Osteocyte (in vitro differentiated cells): ENCODE measurements around the gene RHOV. TPM values are rescaled to one million over a fixed set of nuclear protein-coding genes. Genes with fewer than 3 reads are reported as not detected.
A peak's percentile ranks its signal among the peaks of the same experiment; 100 is the strongest.

Experiments
- DNase-seq: peaks from one replicate; pipeline ENCODE4 v3.0.0; 2021; ENCODE audit warnings: mixed read lengths; ENCODE audit not compliant: unreplicated experiment; ENCODE audit errors: extremely low spot score
- H3K27ac Mint-ChIP-seq: one replicate; pipeline ENCODE4 v1.8.0; 2021; ENCODE audit warnings: mild to moderate bottlenecking, mixed read lengths; ENCODE audit not compliant: unreplicated experiment
- H3K27me3 Mint-ChIP-seq: one replicate; pipeline ENCODE4 v1.8.0; 2021; ENCODE audit warnings: mixed read lengths; ENCODE audit not compliant: unreplicated experiment
- H3K36me3 Mint-ChIP-seq: one replicate; pipeline ENCODE4 v1.8.0; 2021; ENCODE audit warnings: mixed read lengths; ENCODE audit not compliant: unreplicated experiment
- H3K4me1 Mint-ChIP-seq: one replicate; pipeline ENCODE4 v1.8.0; 2021; ENCODE audit warnings: mixed read lengths; ENCODE audit not compliant: unreplicated experiment
- H3K4me3 Mint-ChIP-seq: one replicate; pipeline ENCODE4 v1.8.0; 2021; ENCODE audit warnings: mild to moderate bottlenecking, moderate library complexity, mixed read lengths; ENCODE audit not compliant: unreplicated experiment
- H3K9me3 Mint-ChIP-seq: one replicate; pipeline ENCODE4 v1.8.0; 2021; ENCODE audit warnings: mixed read lengths; ENCODE audit not compliant: unreplicated experiment
- total RNA-seq: library from RNA; stranded (reverse); gene quantifications from 2 replicates; pipeline ENCODE4 v1.2.1, GENCODE V29; 2021
- TF ChIP-seq, protein P1 (sequence below): fragments of 200-600 bp; sonication (generic); IDR thresholded peaks from 2 replicates; pipeline ENCODE4 v1.5.0; 2021; ENCODE audit warnings: antibody characterized with exemption, mild to moderate bottlenecking, moderate library complexity

The RHOV gene
- total RNA-seq, 1 donor from 2014 or later = 0.46 TPM

DNA sequence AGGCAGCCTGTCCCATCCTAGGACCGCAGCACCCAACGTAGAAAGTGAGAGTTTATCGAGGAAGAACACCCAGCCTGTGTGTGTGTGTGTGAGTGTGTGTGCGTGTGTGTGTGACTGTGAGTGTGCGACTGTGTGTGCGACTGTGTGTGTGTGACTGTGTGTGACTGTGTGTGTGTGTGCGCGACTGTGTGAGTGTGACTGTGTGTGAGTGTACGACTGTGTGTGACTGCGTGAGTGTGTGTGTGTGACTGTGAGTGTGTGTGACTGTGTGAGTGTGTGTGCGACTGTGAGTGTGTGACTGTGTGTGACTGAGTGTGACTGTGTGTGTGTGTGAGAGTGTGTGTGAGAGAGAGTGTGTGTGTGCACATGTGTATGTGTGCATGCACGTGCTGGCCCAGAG is 40.0 kb upstream of the RHOV start:
- TF ChIP-seq, protein P1, sequence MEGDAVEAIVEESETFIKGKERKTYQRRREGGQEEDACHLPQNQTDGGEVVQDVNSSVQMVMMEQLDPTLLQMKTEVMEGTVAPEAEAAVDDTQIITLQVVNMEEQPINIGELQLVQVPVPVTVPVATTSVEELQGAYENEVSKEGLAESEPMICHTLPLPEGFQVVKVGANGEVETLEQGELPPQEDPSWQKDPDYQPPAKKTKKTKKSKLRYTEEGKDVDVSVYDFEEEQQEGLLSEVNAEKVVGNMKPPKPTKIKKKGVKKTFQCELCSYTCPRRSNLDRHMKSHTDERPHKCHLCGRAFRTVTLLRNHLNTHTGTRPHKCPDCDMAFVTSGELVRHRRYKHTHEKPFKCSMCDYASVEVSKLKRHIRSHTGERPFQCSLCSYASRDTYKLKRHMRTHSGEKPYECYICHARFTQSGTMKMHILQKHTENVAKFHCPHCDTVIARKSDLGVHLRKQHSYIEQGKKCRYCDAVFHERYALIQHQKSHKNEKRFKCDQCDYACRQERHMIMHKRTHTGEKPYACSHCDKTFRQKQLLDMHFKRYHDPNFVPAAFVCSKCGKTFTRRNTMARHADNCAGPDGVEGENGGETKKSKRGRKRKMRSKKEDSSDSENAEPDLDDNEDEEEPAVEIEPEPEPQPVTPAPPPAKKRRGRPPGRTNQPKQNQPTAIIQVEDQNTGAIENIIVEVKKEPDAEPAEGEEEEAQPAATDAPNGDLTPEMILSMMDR = no peak
- Mint-ChIP-seq H3K4me1 (peaks cover 8% of the 10 kb centered on the region), H3K9me3 (no peaks in the 10 kb centered on the region), H3K27me3 (no peaks in the 10 kb centered on the region), H3K36me3 (no peaks in the 10 kb centered on the region), H3K4me3 (no peak overlapping the region), H3K27ac (no peak overlapping the region)
- no peak for DNase-seq

DNA sequence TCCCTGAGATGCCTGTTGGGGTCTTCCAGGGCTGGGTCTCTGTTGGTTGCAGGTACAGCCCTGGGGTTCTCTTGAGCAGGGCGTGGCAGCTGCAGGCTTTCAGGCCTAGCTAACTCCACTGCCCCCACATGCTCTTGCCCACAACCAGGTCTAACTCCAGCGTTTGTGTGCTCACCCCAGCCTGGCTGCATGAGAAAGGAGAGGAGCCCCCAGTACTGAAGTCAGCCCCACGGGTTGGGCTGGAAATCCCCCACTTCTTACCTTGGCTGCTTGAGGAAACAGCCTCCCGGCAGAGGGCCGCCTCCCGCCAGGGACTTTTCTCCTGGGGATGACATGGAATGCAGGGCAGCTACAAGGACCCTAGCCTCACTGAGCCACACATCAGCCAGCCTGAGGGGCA is 38.4 kb upstream of the RHOV start:
- Mint-ChIP-seq H3K9me3 (no peaks in the 10 kb centered on the region), H3K4me1 (peaks cover 10% of the 10 kb centered on the region), H3K27ac (no peak overlapping the region), H3K27me3 (no peaks in the 10 kb centered on the region), H3K36me3 (no peaks in the 10 kb centered on the region), H3K4me3 (no peak overlapping the region)
- TF ChIP-seq, protein P1 = no peak
- no peak for DNase-seq

DNA sequence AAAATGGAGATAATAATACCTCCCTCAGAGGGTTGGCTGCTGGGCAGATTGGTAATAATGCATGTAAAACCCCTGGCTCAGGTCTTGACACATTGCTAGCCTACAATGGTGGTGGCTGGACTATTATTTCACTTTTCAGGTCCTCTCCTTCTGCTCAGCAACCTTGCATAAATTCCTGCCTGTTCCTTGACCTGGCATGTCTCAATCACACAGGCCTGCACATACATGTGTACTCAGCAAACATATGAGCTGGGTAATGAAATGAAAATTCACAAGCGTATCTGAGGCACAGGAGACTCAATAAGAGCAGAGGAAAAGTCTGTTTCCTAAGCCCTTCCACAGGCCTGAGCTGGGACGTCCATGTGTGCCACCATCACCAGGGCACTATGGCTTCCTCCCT is 37.7 kb upstream of the RHOV start:
- no peak overlapping the region for H3K4me3 Mint-ChIP-seq
- no peaks in the 10 kb centered on the region for H3K27me3 Mint-ChIP-seq
- H3K4me1 Mint-ChIP-seq = peaks cover 14% of the 10 kb centered on the region
- no peak overlapping the region for H3K27ac Mint-ChIP-seq
- no peak for DNase-seq
- no peaks in the 10 kb centered on the region for H3K9me3 Mint-ChIP-seq
- TF ChIP-seq, protein P1 = no peak
- H3K36me3 Mint-ChIP-seq = no peaks in the 10 kb centered on the region

DNA sequence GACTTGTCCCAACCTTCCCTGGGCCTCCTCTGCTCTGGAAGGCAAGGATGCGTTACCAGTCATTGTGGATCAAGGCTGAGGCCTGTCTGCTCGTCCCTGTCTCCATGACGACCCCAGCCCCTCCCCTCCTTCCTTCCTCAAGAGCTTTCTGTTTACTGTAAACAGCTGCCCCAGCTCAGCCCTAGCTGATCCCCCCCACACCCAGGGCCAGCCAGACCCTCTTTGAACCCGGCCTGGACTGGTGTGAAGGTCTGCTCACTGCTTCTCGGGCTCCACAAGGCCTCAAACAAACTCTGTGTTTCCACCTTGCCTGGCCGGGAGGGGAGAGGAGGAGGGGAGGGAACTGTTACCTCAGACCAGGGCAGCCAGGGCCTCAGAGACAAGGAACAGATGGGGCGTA is 37.1 kb upstream of the RHOV start:
- Mint-ChIP-seq H3K4me1 (peaks cover 17% of the 10 kb centered on the region), H3K4me3 (no peak overlapping the region), H3K27me3 (no peaks in the 10 kb centered on the region), H3K27ac (no peak overlapping the region), H3K36me3 (no peaks in the 10 kb centered on the region), H3K9me3 (no peaks in the 10 kb centered on the region)
- TF ChIP-seq, protein P1 = no peak
- no peak for DNase-seq

DNA sequence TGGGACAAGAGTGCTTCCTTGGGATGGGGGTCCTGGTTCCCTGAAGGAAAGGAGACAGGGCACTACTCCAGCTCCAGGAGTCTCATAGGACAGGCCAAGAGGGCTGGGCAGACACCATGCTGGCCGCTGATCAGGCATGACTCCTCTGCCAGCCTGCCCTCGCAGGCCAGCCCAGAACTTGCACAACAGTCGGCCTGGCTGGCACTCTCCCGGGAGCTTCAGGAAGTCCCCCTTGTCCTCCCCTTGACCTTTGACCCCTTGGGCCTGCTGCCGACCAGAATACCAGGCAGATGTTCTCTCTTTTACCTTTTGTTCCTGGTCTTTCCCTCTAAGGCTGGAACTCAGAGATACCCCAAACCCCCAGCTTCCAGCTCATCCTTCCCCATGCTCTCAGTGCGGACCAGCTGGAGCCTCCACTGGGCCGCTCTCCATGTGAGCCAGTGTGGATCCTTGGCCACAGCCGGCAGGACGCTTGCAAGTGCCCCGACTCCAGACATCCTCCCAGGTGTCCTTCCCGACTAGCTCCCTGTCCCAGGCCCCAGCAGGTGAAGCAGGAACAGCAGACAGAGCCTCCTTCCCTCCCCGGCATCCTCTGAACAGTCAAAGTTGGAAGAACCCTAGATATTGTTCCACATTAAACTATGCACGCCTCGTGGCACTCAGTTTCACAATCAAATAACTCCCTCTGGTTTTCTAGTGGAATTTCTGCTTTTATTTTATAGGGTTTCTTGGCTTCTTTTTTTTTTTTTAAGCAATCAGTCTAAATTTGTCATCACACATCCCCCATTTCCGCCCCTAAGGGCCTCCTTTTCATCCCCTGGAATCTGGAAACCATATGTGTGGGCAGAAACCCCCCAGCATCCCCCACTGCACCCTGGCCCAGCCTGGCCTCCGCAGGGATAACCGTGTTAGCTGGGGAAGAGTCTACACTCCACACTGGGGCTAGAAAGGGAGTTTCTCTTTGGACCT is 35.9 kb upstream of the RHOV start:
- peaks cover 23% of the 10 kb centered on the region for H3K4me1 Mint-ChIP-seq
- TF ChIP-seq, protein P1 = no peak
- no peaks in the 10 kb centered on the region for H3K36me3 Mint-ChIP-seq
- H3K4me3 Mint-ChIP-seq = no peak overlapping the region
- H3K9me3 Mint-ChIP-seq = no peaks in the 10 kb centered on the region
- DNase-seq = no peak
- no peaks in the 10 kb centered on the region for H3K27me3 Mint-ChIP-seq
- H3K27ac Mint-ChIP-seq = peak overlapping the region; percentile 1
